Stimulated activated CD8-positive, alpha-beta memory T cell treated with anti-CD3 and anti-CD28 coated beads, Interleukin-7, amount 100 ng/mL, for 1 hour (primary cell): Measurements from ENCODE around the gene AKAP12.

Experiments used
- DNase-seq, 2 donors: peaks; one replicate each; pipeline ENCODE4 v3.0.0-alpha.2; 2020; ENCODE audit warnings: low read depth in 2 of 2

Gene AKAP12, protein sequence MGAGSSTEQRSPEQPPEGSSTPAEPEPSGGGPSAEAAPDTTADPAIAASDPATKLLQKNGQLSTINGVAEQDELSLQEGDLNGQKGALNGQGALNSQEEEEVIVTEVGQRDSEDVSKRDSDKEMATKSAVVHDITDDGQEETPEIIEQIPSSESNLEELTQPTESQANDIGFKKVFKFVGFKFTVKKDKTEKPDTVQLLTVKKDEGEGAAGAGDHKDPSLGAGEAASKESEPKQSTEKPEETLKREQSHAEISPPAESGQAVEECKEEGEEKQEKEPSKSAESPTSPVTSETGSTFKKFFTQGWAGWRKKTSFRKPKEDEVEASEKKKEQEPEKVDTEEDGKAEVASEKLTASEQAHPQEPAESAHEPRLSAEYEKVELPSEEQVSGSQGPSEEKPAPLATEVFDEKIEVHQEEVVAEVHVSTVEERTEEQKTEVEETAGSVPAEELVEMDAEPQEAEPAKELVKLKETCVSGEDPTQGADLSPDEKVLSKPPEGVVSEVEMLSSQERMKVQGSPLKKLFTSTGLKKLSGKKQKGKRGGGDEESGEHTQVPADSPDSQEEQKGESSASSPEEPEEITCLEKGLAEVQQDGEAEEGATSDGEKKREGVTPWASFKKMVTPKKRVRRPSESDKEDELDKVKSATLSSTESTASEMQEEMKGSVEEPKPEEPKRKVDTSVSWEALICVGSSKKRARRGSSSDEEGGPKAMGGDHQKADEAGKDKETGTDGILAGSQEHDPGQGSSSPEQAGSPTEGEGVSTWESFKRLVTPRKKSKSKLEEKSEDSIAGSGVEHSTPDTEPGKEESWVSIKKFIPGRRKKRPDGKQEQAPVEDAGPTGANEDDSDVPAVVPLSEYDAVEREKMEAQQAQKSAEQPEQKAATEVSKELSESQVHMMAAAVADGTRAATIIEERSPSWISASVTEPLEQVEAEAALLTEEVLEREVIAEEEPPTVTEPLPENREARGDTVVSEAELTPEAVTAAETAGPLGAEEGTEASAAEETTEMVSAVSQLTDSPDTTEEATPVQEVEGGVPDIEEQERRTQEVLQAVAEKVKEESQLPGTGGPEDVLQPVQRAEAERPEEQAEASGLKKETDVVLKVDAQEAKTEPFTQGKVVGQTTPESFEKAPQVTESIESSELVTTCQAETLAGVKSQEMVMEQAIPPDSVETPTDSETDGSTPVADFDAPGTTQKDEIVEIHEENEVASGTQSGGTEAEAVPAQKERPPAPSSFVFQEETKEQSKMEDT (N-terminal part only)

DNA sequence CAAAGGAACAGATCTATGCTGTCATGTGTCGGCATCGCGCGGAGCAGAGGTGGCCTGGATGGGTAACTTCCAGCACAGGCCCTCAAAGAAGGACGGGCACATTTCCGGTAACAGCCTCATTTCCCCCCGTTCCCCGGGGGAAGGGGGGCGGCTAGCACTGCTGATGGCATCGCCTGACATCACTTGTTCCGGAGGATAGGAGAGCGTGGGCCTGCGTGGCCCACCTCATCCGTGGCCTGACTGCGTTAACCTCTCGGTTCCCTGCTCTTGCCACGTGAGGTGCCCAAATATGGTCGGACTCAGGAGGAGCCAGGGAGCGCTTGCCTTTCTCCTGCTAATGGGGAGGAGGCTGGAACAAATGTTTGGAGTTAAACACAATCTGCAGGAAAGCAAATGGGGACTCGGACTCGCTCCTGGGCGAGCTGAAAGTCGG, at the start of gene AKAP12:
TSS of gene AKAP12 (plus strand) at position 365 of the 433 bp plus-strand sequence. CDS start 596 bp downstream, outside the sequence.
- no peak for DNase-seq

GRCh38 chr6:151191527-151191926, 48.2 kb upstream of the AKAP12 start:
- no peak for DNase-seq

GRCh38 chr6:151196555-151196954, 43.2 kb upstream of the AKAP12 start:
- no peak for DNase-seq

DNA sequence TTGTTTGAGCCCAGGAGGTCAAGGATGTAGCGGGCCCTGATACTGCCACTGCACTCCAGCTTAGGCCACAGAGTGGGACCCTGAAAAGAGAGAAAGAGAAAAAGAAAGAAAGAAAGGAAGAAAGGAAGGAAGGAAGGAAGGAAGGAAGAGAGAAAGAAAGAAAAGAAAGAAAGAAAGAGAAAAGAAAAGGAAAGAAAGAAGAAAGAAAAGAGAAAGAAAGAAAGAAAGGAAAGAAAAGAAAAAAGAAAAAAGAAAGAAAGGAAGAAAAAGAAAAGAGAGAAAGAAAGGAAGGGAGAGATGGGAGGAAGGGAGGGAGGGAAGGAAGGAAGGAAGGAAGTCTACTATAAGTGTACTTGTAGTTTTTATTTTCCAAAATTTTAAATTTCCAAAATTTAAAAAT, 42.2 kb upstream of the AKAP12 start:
- DNase-seq = no peak

GRCh38 chr6:151199991-151200390, 39.8 kb upstream of the AKAP12 start:
- DNase-seq = no peak

- DNase-seq = no peak
These were observed 33.8 kb upstream of the AKAP12 start for GRCh38 chr6:151205721-151206600.

DNA sequence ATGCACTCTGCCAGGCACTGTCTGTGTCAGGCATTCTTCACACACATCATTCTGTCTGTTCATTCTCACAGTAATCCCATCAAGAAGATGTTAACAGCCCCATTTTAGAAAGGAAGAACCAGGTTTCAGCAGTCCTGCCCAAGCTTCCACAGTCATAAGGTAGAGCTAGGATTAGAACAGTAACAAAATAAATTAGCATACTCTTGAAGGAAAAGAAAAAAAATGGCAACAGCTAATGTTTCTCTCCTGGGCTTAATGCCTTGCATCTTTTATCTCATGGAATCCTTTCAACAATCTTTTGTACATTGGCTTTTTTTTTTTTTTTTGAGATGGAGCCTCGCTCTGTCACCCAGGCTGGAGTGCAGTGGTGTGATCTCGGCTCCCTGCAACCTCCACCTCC, 32.1 kb upstream of the AKAP12 start:
- no peak for DNase-seq

- no peak for DNase-seq
These were observed 30.5 kb upstream of the AKAP12 start for GRCh38 chr6:151209071-151209831.

GRCh38 chr6:151211075-151211474, 28.7 kb upstream of the AKAP12 start:
- DNase-seq = no peak

GRCh38 chr6:151213352-151213751, 26.4 kb upstream of the AKAP12 start:
- no peak for DNase-seq

DNA sequence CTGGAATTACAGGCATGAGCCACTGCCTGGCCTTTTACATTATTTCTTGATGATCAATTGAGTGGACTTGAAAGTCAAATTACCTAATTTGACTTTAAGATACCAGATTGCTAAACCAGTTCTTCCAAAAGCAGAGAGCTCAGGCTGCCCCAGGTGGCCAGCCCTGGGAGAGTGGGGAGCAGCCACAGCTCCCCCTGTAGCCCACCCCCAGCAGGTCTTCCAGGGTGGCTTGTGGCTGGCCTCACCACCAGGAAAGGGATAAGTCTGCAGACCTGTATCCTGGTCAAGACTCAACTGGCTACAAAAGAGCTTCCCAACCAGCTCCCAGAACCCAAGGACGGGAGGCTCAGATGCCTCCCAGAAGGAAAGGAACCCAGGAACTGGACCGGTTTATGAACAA, 23.8 kb upstream of the AKAP12 start:
- no peak for DNase-seq

- DNase-seq = no peak
These were observed 23.0 kb upstream of the AKAP12 start for GRCh38 chr6:151216804-151217203.

DNA sequence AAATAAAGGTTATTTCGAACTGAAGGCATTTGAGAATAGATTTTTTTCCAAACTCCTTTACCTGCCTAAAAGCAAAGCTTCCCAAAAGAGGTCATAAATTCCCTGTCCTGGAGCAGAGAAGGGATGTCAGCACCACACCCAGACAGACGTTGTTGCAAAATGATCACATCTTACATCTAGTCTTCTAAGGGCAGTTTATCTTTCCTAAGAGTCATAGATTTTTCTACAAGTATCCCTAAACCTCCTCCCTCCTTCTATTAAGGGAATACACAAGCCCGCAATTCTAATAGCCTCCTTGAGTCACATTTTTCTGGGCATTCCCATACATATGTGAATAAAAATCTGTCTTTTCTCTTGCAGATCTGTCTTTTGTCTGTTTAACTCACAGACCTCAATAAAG, 20.6 kb upstream of the AKAP12 start:
- DNase-seq = no peak

DNA sequence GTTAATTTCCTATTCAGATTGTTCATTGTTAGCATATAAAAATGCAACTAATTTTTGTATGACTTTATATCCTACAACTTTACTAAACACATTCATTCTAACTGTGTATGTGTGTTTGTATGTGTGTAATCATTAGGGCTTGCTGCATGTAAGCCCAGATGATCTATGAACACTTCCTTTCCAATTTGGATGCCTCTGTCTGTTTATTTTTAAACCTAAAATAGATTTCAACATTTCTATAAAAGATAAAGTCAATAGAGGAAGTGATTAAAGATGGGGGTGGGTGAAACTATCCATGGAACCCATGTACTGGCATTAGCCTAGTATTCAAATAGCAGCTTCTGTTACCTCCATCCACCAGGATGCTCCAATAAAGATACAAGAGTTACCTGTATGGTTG, 15.7 kb upstream of the AKAP12 start:
- no peak for DNase-seq

- no peak for DNase-seq
These were observed 13.8 kb upstream of the AKAP12 start for GRCh38 chr6:151225919-151226318.

DNA sequence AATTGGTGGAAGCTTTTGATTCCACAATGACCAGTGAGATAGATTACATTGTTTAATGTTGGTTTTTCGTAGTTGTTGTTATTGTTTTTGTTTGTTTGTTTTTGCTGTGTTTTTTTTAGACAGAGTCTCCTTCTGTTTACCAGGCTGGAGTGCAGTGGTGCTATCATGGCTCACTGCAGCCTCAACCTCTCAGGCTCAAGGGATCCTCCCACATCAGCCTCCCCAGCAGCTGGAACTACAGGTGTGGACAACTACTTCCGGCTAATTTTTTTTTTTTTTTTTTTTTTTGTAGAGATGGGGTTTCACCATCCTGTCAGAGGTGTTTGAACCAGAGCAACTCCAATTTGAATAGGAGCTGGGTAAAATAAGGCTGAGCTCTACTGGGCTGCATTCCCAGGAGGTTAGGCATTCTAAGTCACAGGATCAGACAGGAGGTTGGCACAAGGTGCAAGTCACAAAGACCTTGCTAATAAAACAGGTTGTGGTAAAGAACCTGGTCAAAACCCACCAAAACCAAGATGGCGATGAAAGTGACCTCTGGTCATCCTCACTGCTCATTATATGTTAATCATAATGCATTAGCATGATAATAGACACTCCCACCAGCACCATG, 10.9 kb upstream of the AKAP12 start:
- no peak for DNase-seq

- no peak for DNase-seq
These were observed 10.1 kb upstream of the AKAP12 start for GRCh38 chr6:151229401-151230276.

DNA sequence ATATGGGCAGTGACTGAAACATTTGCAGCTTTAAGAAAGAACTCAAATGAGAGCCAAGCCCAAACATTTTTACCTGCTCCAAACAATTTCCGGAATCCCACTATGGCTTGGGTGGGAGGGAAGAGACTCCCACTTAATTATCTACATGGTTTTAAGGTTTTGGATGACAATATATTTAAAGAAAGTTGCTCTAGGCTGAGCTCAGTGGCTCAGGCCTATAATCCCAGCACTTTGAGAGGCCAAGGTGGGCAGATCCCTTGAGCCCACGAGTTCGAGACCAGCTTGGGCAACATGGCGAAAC, 9.5 kb upstream of the AKAP12 start:
- no peak for DNase-seq

GRCh38 chr6:151232899-151233298, 6.9 kb upstream of the AKAP12 start:
- DNase-seq = no peak
